A549 (cell line): ENCODE measurements around the gene TMEM175. TPM values are rescaled to one million over a fixed set of nuclear protein-coding genes. Genes with fewer than 3 reads are reported as not detected.

Experiments
- ATAC-seq, 2 experiments: fragments of 200-7000 bp in 1 of 2; fragments of >200 bp in 1 of 2; cut with Nextera tagmentation in 1 of 2; cut with Tn5 transposase in 1 of 2; 3 replicates each; pipeline versions ENCODE4 v1.8.0 to v1.9.1; 2018 to 2020; ENCODE audit warnings: mild to moderate bottlenecking in 1 of 2, moderate library complexity in 1 of 2
- CTCF ChIA-PET: fragments of 300-600 bp; sonication (Branson Sonifier 250); formaldehyde crosslinking; extraction: SDS; loops from one replicate; lab custom pipeline; 2021; ENCODE audit warnings: antibody characterized with exemption, inconsistent platforms; lab: Yijun Ruan, JAX
- POLR2A ChIA-PET: fragments of 350-600 bp; formaldehyde crosslinking; extraction: SDS; loops from one replicate; lab custom pipeline; 2021; ENCODE audit warnings: antibody characterized with exemption, inconsistent platforms; lab: Yijun Ruan, JAX
- DNase-seq, 2 experiments: peaks; one replicate each; pipeline versions ENCODE4 v3.0.0 to v3.0.0-alpha.2; 2011 to 2016; ENCODE audit warnings: low read depth in 1 of 2, low spot score in 1 of 2
- FAIRE-seq: peaks from 2 replicates; lab custom pipeline; 2011; peaks lifted over from hg19 to GRCh38; lab: Jason Lieb, UNC
- H3K27ac ChIP-seq, 2 experiments: fragments of >200 bp; sonication (Bioruptor Twin); formaldehyde crosslinking; 3 replicates each; pipeline ENCODE4 v1.5.1; 2016 to 2017
- H3K4me1 ChIP-seq: fragments of >200 bp; sonication (Bioruptor Twin); formaldehyde crosslinking; 3 replicates; pipeline ENCODE4 v1.6.1; 2016
- H3K4me2 ChIP-seq: fragments of >200 bp; sonication (Bioruptor Twin); formaldehyde crosslinking; 3 replicates; pipeline ENCODE4 v1.6.1; 2016
- H3K4me3 ChIP-seq: fragments of >200 bp; sonication (Bioruptor Twin); formaldehyde crosslinking; 3 replicates; pipeline ENCODE4 v1.5.1; 2016
- H3K9me3 ChIP-seq: fragments of >200 bp; sonication (Bioruptor Twin); formaldehyde crosslinking; 3 replicates; pipeline ENCODE4 v1.6.1; 2016
- BCL3 ChIP-seq: fragments of >200 bp; sonication (Bioruptor Twin); formaldehyde crosslinking; IDR thresholded peaks from 3 replicates; pipeline ENCODE4 v1.6.1; 2016
- BHLHE40 ChIP-seq: IDR thresholded peaks from 2 replicates; pipeline ENCODE4 v1.6.1; 2012; ENCODE audit warnings: low read depth, low read length, inconsistent platforms
- CBX2 ChIP-seq: fragments of 200-600 bp; sonication (generic); IDR thresholded peaks from 2 replicates; pipeline ENCODE4 v1.6.1; 2016; ENCODE audit warnings: low read depth, mild to moderate bottlenecking, borderline replicate concordance
- CEBPB ChIP-seq, 2 experiments: fragments of >200 bp in 1 of 2; sonication (Bioruptor Twin) in 1 of 2; formaldehyde crosslinking in 1 of 2; IDR thresholded peaks; 2 replicates each; pipeline ENCODE4 v1.6.1; 2012 to 2016
- CHD4 ChIP-seq: fragments of 200-600 bp; sonication (generic); IDR thresholded peaks from 2 replicates; pipeline ENCODE4 v1.6.1; 2016; ENCODE audit warnings: antibody characterized with exemption, mild to moderate bottlenecking, borderline replicate concordance
- EHF ChIP-seq: fragments of 250-450 bp; sonication (Bioruptor Pico); IDR thresholded peaks from 2 replicates; pipeline ENCODE4 v1.5.0; 2020; ENCODE audit warnings: mild to moderate bottlenecking
- EHMT2 ChIP-seq: fragments of 200-600 bp; sonication (generic); IDR thresholded peaks from 2 replicates; pipeline ENCODE4 v1.6.1; 2016; ENCODE audit warnings: antibody characterized with exemption, low read depth, mild to moderate bottlenecking, moderate library complexity
- ELK1 ChIP-seq: fragments of 150-350 bp; IDR thresholded peaks from 2 replicates; pipeline ENCODE4 v1.6.1; 2014; ENCODE audit warnings: low read depth, mild to moderate bottlenecking, low read length
- EP300 ChIP-seq, 2 experiments: fragments of >200 bp; sonication (Bioruptor Twin); formaldehyde crosslinking; IDR thresholded peaks; 2 replicates in 1 of 2; 3 replicates in 1 of 2; pipeline ENCODE4 v1.6.1; 2016 to 2017
- ESRRA ChIP-seq: fragments of 150-350 bp; IDR thresholded peaks from 2 replicates; pipeline ENCODE4 v1.6.1; 2014; ENCODE audit warnings: mild to moderate bottlenecking, low read length, borderline replicate concordance
- FOXS1 ChIP-seq: fragments of 250-450 bp; sonication (Bioruptor Pico); IDR thresholded peaks from 2 replicates; pipeline ENCODE4 v1.5.0; 2020; ENCODE audit warnings: mild to moderate bottlenecking, moderate library complexity
- HEYL ChIP-seq: fragments of 250-450 bp; sonication (Bioruptor Pico); IDR thresholded peaks from 2 replicates; pipeline ENCODE4 v1.8.0; 2021; ENCODE audit warnings: mild to moderate bottlenecking, moderate library complexity
- HOXA7 ChIP-seq: fragments of 250-450 bp; sonication (Bioruptor Pico); IDR thresholded peaks from 2 replicates; pipeline ENCODE4 v1.5.0; 2020; ENCODE audit warnings: mild to moderate bottlenecking, moderate library complexity
- JUN ChIP-seq, 2 experiments: fragments of >200 bp; sonication (Bioruptor Twin); formaldehyde crosslinking; IDR thresholded peaks; 2 replicates in 1 of 2; 3 replicates in 1 of 2; pipeline ENCODE4 v1.6.1; 2016 to 2017
- KDM5A ChIP-seq: fragments of 200-600 bp; sonication (generic); IDR thresholded peaks from 2 replicates; pipeline ENCODE4 v1.6.1; 2016; ENCODE audit warnings: antibody characterized with exemption, mild to moderate bottlenecking
- MAFK ChIP-seq: fragments of 450-650 bp; IDR thresholded peaks from 2 replicates; pipeline ENCODE4 v1.6.1; 2014; ENCODE audit not compliant: partially characterized antibody
- MAX ChIP-seq: IDR thresholded peaks from 2 replicates; pipeline ENCODE4 v1.6.1; 2012
- NFE2L2 ChIP-seq: fragments of 150-350 bp; conservative IDR thresholded peaks from 2 replicates; pipeline ENCODE4 v1.6.1; 2014; ENCODE audit warnings: low read length
- NPAS2 ChIP-seq: fragments of 250-450 bp; sonication (Bioruptor Pico); IDR thresholded peaks from 2 replicates; pipeline ENCODE4 v1.8.0; 2022; ENCODE audit warnings: mild to moderate bottlenecking, moderate library complexity, borderline replicate concordance
- NR3C1 ChIP-seq: fragments of >200 bp; sonication (Bioruptor Twin); formaldehyde crosslinking; IDR thresholded peaks from 3 replicates; pipeline ENCODE4 v1.6.1; 2017
- PBX3 ChIP-seq: IDR thresholded peaks from 2 replicates; pipeline ENCODE4 v1.6.1; 2012
- PHF8 ChIP-seq: fragments of 200-600 bp; sonication (generic); IDR thresholded peaks from 2 replicates; pipeline ENCODE4 v1.6.1; 2016; ENCODE audit warnings: low read depth, mild to moderate bottlenecking, antibody characterized with exemption, moderate library complexity, borderline replicate concordance
- RAD21 ChIP-seq, 2 experiments: fragments of >200 bp in 1 of 2; sonication (Bioruptor Twin) in 1 of 2; formaldehyde crosslinking in 1 of 2; IDR thresholded peaks in 1 of 2; conservative IDR thresholded peaks in 1 of 2; 2 replicates in 1 of 2; 3 replicates in 1 of 2; pipeline ENCODE4 v1.6.1; 2012 to 2018; ENCODE audit warnings: inconsistent platforms in 1 of 2
- RCOR1 ChIP-seq: fragments of 150-350 bp; IDR thresholded peaks from 2 replicates; pipeline ENCODE4 v1.6.1; 2014; ENCODE audit warnings: antibody characterized with exemption, low read length, low read depth
- RNF2 ChIP-seq: fragments of 200-600 bp; sonication (generic); IDR thresholded peaks from 2 replicates; pipeline ENCODE4 v1.6.1; 2016; ENCODE audit warnings: low read depth, mild to moderate bottlenecking, antibody characterized with exemption, moderate library complexity, borderline replicate concordance
- SMC3 ChIP-seq: fragments of >200 bp; sonication (Bioruptor Twin); formaldehyde crosslinking; IDR thresholded peaks from 3 replicates; pipeline ENCODE4 v1.6.1; 2018; ENCODE audit warnings: inconsistent platforms
- SREBF2 ChIP-seq: fragments of 450-650 bp; IDR thresholded peaks from 2 replicates; pipeline ENCODE4 v1.6.1; 2014; ENCODE audit warnings: mild to moderate bottlenecking, moderate library complexity
- USF2 ChIP-seq: fragments of 450-650 bp; IDR thresholded peaks from 2 replicates; pipeline ENCODE4 v1.6.1; 2014; ENCODE audit warnings: antibody characterized with exemption
- ZC3H11A ChIP-seq: fragments of 450-650 bp; IDR thresholded peaks from 2 replicates; pipeline ENCODE4 v1.6.1; 2014; ENCODE audit warnings: antibody characterized with exemption, mild to moderate bottlenecking
- ZNF302 ChIP-seq: fragments of 250-450 bp; sonication (Bioruptor Pico); IDR thresholded peaks from 2 replicates; pipeline ENCODE4 v1.9.0; 2021; ENCODE audit warnings: inconsistent platforms, mild to moderate bottlenecking, moderate library complexity
- WGBS: methylation state at CpG from one replicate; pipeline ENCODE4 v1.1.6; 2017; ENCODE audit errors: missing lambda C conversion rate; 5-methylcytosine and 5-hydroxymethylcytosine counted together
- polyA plus RNA-seq, 4 experiments: library from polyadenylated mRNA; depleted of rRNA in 3 of 4; stranded (reverse); fragments of >200 nt; fragmentation: RNase III in 1 of 4; extraction: RNeasy Plus Mini Kit Qiagen cat#74134 plus additional on column Dnase treatment in 1 of 4; gene quantifications; 2 replicates in 3 of 4; 3 replicates in 1 of 4; pipeline ENCODE4 v1.2.3, GENCODE V29; 2011 to 2017

The TMEM175 gene
- polyA plus RNA-seq, 2 of the 4 experiments (the other 2 are of a cell fraction), result 15.7 to 19.4 TPM

- Histone ChIP-seq H3K4me1 (peaks cover 7% of the 10 kb centered on the region; the same call in 2 of the 3 replicates), H3K4me2 (no peak overlapping the region), H3K9me3 (no peaks in the 10 kb centered on the region), H3K4me3 (no peak overlapping the region), H3K27ac (peak overlapping the region; percentile 43 to 64; a peak in 4 of 6 replicates)
- ATAC-seq, result no peak
- DNase-seq, result no peak
- ChIA-PET CTCF (interaction anchor here (1.6 kb wide), 1 partner anchor 8 kb away, joined by 3 read pairs; the partner anchor contains the start of gene IDUA), POLR2A (no interaction called here)
- TF ChIP-seq RCOR1 (no peak), CBX2 (no peak), CEBPB (IDR thresholded peaks at IDR 0.05) (0 out of 4 replicates have a peak, but pooled peaks of 1 of the 2 experiments have one; percentile 33), HOXA7 (CRISPR knock-in tag) (no peak), MAFK (no peak), KDM5A (no peak)
- no peak for FAIRE-seq
- 80% methylated on average over 17 of the region's 20 CpGs for WGBS
Measured at GRCh38 chr4:978957-979701, 46.9 kb downstream of the TMEM175 start.

GRCh38 chr4:982291-982690 is 50.0 kb downstream of the TMEM175 start:
- no peak for FAIRE-seq
- DNase-seq, result no peak
- Histone ChIP-seq H3K4me2 (no peak overlapping the region), H3K27ac (no peak overlapping the region), H3K4me3 (no peak overlapping the region), H3K9me3 (no peaks in the 10 kb centered on the region), H3K4me1 (peaks cover 17% of the 10 kb centered on the region; the same call in 2 of the 3 replicates)
- TF ChIP-seq RNF2, result no peak
- no peak for TF ChIP-seq SMC3
- no peak for TF ChIP-seq RCOR1
- no peak for TF ChIP-seq ELK1
- no peak for TF ChIP-seq KDM5A
- TF ChIP-seq NFE2L2, result no peak
- TF ChIP-seq BHLHE40, result no peak
- TF ChIP-seq NR3C1, result no peak
- TF ChIP-seq PHF8, result no peak
- TF ChIP-seq RAD21 (conservative IDR thresholded peaks at IDR 0.05 in 1 of 2, IDR thresholded peaks at IDR 0.05 in 1 of 2), result no peak
- no peak for TF ChIP-seq HOXA7 (CRISPR knock-in tag)
- TF ChIP-seq CBX2, result no peak
- ATAC-seq, result no peak
- WGBS, result 79% methylated on average over 6 of the region's 17 CpGs
- ChIA-PET CTCF (no interaction called here), POLR2A (no interaction called here)

GRCh38 chr4:982814-983213 is 50.6 kb downstream of the TMEM175 start:
- no peak overlapping the region for H3K27ac ChIP-seq
- ChIA-PET POLR2A (no interaction called here), CTCF (interaction anchor here (1.3 kb wide), 1 partner anchor 9 kb away, joined by 3 read pairs; no protein-coding TSS in a partner anchor)
- no peak overlapping the region for H3K4me3 ChIP-seq
- FAIRE-seq (no peak), DNase-seq (no peak), ATAC-seq (no peak)
- no peaks in the 10 kb centered on the region for H3K9me3 ChIP-seq
- H3K4me1 ChIP-seq, result peaks cover 17% of the 10 kb centered on the region; the same call in 2 of the 3 replicates
- WGBS, result 89% methylated on average over 15 of the region's 15 CpGs
- TF ChIP-seq PBX3, result no peak
- TF ChIP-seq RNF2, result no peak
- TF ChIP-seq CHD4, result no peak
- no peak for TF ChIP-seq JUN (IDR thresholded peaks at IDR 0.05)
- no peak for TF ChIP-seq USF2
- TF ChIP-seq FOXS1 (CRISPR knock-in tag), result no peak
- no peak for TF ChIP-seq RAD21 (conservative IDR thresholded peaks at IDR 0.05 in 1 of 2, IDR thresholded peaks at IDR 0.05 in 1 of 2)
- TF ChIP-seq ZNF302 (CRISPR knock-in tag), result no peak
- no peak for TF ChIP-seq SREBF2
- no peak for TF ChIP-seq HEYL
- no peak for TF ChIP-seq NR3C1
- no peak for TF ChIP-seq NPAS2 (CRISPR knock-in tag)
- TF ChIP-seq EHF (CRISPR knock-in tag), result no peak
- TF ChIP-seq BCL3, result no peak
- TF ChIP-seq ZC3H11A, result no peak
- no peak for TF ChIP-seq MAX
- TF ChIP-seq EP300 (IDR thresholded peaks at IDR 0.05), result no peak
- TF ChIP-seq ESRRA, result no peak
- no peak for TF ChIP-seq MAFK
- TF ChIP-seq EHMT2, result no peak
- no peak overlapping the region for H3K4me2 ChIP-seq
